Measurements from ENCODE around the gene DCXR. TPM values are rescaled to one million over a fixed set of nuclear protein-coding genes. Genes with fewer than 3 reads are reported as not detected.

The DCXR gene
- polyA plus RNA-seq, 6 donors from 2014 or later = 74.0 to 199 (median 98.1) TPM

DNA sequence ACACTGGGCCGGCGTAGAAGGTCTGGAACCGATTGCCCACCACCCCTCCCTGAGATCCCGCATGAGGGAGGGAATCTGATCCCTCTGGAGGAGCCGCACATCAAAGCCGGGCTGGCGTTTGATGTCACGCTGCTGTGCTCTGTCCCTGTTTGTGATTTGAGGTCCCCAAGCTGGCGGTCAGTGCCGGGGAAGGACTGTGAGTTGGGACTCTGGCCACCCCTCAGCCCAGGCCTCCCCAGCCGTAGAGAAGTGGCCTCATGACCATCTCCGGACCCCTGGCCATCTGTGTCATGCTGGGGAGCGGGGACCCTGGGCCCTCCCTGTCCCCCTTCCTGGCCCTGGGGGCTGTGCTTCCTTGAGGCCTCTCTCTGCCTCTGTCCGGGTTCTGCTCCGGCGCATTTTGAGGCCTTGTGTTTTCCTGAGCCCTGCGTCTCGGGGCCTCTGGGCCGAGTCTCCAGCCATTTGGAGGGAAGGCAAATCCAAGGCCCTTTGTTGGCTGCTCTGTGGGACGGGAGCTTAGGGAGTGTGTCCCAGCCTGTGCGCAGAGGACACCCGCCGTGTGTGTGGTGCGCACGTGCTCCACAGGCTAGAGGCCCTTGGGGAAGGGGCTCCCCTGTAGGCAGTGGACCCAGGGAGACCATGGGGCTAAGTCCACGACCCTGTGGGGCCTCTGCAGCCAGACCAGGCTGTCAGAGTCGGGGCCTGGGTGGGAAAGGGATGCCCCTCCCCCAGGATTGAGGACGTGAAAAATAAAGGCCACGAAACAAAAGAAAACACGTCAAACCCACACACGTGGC is 45.0 kb downstream of the DCXR start:
- ATAC-seq (ENCODE audit: low read depth in 2 of 2) (no peak), DNase-seq (no peak)
- Mint-ChIP-seq H3K4me1 (peaks cover 2 to 17% (median 5%) of the 10 kb centered on the region in 3 donors), H3K36me3 (no peaks in the 10 kb centered on the region), H3K9me3 (no peaks in the 10 kb centered on the region), H3K27me3 (no peaks in the 10 kb centered on the region), H3K4me3 (no peak overlapping the region), H3K27ac (no peak overlapping the region)

DNA sequence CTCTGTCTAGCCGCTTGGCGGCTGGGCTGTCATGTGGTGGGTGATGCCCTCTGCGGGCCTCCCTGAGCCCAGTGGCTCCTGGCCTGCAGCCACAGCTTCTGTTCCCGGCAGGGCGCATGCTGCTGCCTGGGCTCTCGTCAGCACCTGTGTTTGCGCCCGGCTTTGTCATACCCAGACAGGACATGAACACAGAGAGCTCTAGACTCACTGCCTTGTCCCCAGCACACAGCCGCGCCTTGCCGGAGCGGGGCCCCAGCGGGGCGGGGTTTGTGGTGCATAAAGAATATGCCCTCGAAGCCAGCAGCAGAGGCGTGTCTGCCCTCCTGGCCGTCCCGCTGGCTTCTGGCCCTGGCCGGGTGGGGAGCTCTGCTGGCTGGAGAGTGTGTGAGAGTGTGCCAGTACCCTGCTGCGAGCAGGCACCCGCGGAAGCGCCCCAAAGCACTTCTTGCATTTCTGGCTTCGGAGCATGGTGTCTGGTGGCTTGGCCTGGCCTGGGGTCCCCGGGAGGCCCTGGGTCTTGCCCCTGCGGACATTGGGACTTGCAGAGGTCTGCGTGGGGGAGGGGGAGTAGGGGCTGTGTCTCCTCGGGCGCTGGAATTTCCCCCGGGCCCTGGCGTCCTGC is 45.7 kb downstream of the DCXR start:
- no peaks in the 10 kb centered on the region for H3K27me3 Mint-ChIP-seq
- H3K4me3 Mint-ChIP-seq = no peak overlapping the region
- no peaks in the 10 kb centered on the region for H3K9me3 Mint-ChIP-seq
- ATAC-seq (ENCODE audit: low read depth in 2 of 2) = no peak
- DNase-seq = no peak
- H3K36me3 Mint-ChIP-seq = no peaks in the 10 kb centered on the region
- H3K4me1 Mint-ChIP-seq = peaks cover 2 to 17% (median 5%) of the 10 kb centered on the region in 3 donors
- H3K27ac Mint-ChIP-seq = no peak overlapping the region

DNA sequence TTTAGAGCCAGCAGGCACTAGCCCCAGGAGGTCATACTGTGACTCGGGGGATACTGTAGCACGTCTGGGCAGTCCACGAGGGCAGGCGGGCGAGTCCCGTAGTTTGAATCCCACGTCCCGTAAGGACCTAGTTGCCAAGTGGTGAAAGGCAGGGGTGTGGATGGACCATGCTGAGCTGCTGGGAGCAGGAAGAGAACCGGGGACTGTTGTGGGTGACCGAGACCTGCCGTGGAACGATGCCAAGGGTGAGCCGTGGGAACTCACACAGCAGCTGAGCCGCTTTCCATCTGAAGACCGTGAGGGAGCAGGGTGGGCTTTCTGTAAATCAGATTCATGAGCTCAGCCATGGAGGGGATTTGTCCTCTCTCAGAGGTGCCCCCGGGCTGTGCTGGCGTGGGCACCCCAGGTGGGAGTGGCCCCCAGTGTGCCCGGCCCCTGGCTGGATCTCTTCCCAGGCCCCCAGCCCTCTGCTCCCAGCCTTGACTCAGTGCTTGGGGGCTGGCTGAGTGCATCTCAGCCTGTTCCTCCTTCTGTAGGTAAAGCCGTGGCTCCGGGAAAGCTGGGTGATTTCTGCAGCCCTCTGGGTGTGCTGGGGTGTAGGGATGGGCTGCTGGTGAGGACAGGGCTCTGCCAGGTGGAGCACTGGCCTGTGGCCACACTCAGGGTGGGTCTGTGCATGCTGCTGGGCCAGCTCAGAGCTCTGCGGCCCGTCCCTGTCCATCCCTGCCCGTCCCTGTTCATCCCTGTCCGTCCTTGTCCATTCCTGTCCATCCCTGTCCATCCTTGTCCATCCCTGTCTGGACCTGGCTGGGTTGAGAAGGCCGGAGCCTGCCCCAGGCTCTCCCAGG is 46.4 kb downstream of the DCXR start:
- H3K27ac Mint-ChIP-seq = peak overlapping the region in 1 of 6 donors; percentile 89
- no peak for DNase-seq
- H3K36me3 Mint-ChIP-seq = no peaks in the 10 kb centered on the region
- ATAC-seq (ENCODE audit: low read depth in 2 of 2) = no peak
- no peaks in the 10 kb centered on the region for H3K27me3 Mint-ChIP-seq
- H3K9me3 Mint-ChIP-seq = no peaks in the 10 kb centered on the region
- H3K4me1 Mint-ChIP-seq = peaks cover 2 to 22% (median 5%) of the 10 kb centered on the region in 3 donors
- no peak overlapping the region for H3K4me3 Mint-ChIP-seq

DNA sequence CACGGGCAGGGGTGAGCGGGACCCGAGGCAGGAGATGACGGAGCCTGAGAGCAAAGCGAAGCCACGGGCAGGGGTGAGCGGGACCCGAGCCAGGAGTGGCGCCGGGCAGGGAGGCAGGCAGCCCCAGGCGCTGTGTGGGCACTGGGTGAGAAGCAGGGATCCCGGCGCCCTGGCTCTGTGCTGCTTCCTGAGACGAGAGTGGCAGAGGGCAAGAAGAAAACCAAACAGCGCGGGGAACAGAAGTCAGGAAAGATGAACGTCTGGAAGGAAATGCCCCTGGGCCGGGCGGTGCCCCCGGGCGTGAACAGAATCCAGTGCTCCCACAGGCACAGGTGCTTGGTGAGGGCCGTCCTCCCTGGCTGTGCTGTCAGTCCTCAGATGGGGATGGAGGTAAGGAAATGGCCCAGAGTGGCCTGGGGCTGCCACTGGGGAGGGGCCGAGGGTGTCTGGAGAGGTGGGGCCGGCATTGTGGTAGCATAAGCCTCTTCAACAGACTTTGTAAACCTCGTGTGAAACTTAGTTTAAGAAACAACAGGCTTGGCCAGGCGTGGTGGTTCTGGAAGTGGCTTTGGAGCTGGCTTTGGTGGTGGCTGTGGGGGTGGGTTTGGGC is 50.2 kb downstream of the DCXR start:
- Mint-ChIP-seq H3K4me3 (no peak overlapping the region), H3K27me3 (no peaks in the 10 kb centered on the region), H3K4me1 (peaks cover 14 to 38% (median 18%) of the 10 kb centered on the region in 3 donors), H3K36me3 (peaks cover 0 to 8% of the 10 kb centered on the region in 2 donors), H3K9me3 (no peaks in the 10 kb centered on the region), H3K27ac (peak overlapping the region in 1 of 6 donors; percentile 30)
- ATAC-seq (ENCODE audit: low read depth in 2 of 2) (no peak), DNase-seq (no peak)

DNA sequence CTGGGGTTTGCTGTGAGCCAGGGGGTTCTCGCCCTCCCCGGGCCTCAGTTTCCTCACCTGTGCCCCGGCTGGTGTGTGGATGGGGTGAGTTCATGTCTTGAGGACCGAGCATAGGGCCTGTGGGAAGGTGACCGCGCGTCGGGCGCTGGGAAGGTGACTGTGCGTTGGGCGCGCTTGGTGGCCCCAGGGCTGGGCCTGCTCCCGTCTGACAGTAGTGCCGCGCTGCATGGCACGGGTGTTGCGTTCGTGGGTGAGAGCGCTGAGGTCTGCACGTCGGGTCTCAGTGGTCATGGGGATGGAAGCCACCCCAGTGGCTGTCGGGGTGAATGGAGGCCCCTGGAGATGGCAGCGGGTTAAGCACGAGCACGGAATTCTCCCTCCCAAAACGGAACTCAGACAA is 50.9 kb downstream of the DCXR start:
- peaks cover 15 to 38% (median 23%) of the 10 kb centered on the region in 3 donors for H3K4me1 Mint-ChIP-seq
- H3K27me3 Mint-ChIP-seq = no peaks in the 10 kb centered on the region
- DNase-seq = no peak
- H3K4me3 Mint-ChIP-seq = no peak overlapping the region
- no peak overlapping the region for H3K27ac Mint-ChIP-seq
- ATAC-seq (ENCODE audit: low read depth in 2 of 2) = no peak
- peaks cover 0 to 8% of the 10 kb centered on the region in 2 donors for H3K36me3 Mint-ChIP-seq
- H3K9me3 Mint-ChIP-seq = no peaks in the 10 kb centered on the region

Other genes with a start within 250 kb of the DCXR start
- gene GCGR, start 233.5 kb downstream of the DCXR start, polyA plus RNA-seq (ENCODE audit: low read depth in 6 of 6) = not detected
- 100 to 1,000 TPM in 1 of 6 donors, 10 to 100 TPM in 5; 66.2 to 114 (median 77.4) TPM for gene MCRIP1, start 204.4 kb downstream of the DCXR start, polyA plus RNA-seq (ENCODE audit: low read depth in 6 of 6)
- under 1 TPM in 2 of 6 donors, not detected in 4; 0.18 to 0.64 TPM for gene PPP1R27, start 202.6 kb downstream of the DCXR start, polyA plus RNA-seq (ENCODE audit: low read depth in 6 of 6)
- 100 to 1,000 TPM; 139 to 192 (median 158) TPM for gene P4HB, start 177.2 kb downstream of the DCXR start, polyA plus RNA-seq (ENCODE audit: low read depth in 6 of 6)
- 100 to 1,000 TPM in 1 of 6 donors, 10 to 100 TPM in 5; 42.9 to 116 (median 78.3) TPM for gene ARHGDIA, start 166.4 kb downstream of the DCXR start, polyA plus RNA-seq (ENCODE audit: low read depth in 6 of 6)
- 10 to 100 TPM; 25.5 to 53.9 (median 41.7) TPM for gene ALYREF, start 146.1 kb downstream of the DCXR start, polyA plus RNA-seq (ENCODE audit: low read depth in 6 of 6)
- 100 to 1,000 TPM; 208 to 260 (median 218) TPM for gene ANAPC11, start 146.0 kb downstream of the DCXR start, polyA plus RNA-seq (ENCODE audit: low read depth in 6 of 6)
- gene NPB, start 135.5 kb downstream of the DCXR start, polyA plus RNA-seq (ENCODE audit: low read depth in 6 of 6) = under 1 TPM in 1 of 6 donors, not detected in 5; 0.24 TPM
- gene PCYT2, start 126.3 kb downstream of the DCXR start, polyA plus RNA-seq (ENCODE audit: low read depth in 6 of 6) = 10 to 100 TPM; 19.0 to 28.4 (median 21.2) TPM
- 10 to 100 TPM; 23.6 to 41.3 (median 30.6) TPM for gene SIRT7, start 119.5 kb downstream of the DCXR start, polyA plus RNA-seq (ENCODE audit: low read depth in 6 of 6)
- 1 to 10 TPM; 3.4 to 6.7 (median 4.7) TPM for gene MAFG, start 110.0 kb downstream of the DCXR start, polyA plus RNA-seq (ENCODE audit: low read depth in 6 of 6)
- gene PYCR1, start 100.4 kb downstream of the DCXR start, polyA plus RNA-seq (ENCODE audit: low read depth in 6 of 6) = 1 to 10 TPM; 1.6 to 4.5 (median 2.2) TPM
- not detected for gene MYADML2, start 90.5 kb downstream of the DCXR start, polyA plus RNA-seq (ENCODE audit: low read depth in 6 of 6)
- not detected for gene NOTUM, start 76.5 kb downstream of the DCXR start, polyA plus RNA-seq (ENCODE audit: low read depth in 6 of 6)
- gene ASPSCR1, start 60.1 kb downstream of the DCXR start, polyA plus RNA-seq (ENCODE audit: low read depth in 6 of 6) = 10 to 100 TPM; 20.2 to 31.0 (median 25.0) TPM
- 10 to 100 TPM; 52.6 to 77.6 (median 58.3) TPM for gene CENPX, start 14.8 kb downstream of the DCXR start, polyA plus RNA-seq (ENCODE audit: low read depth in 6 of 6)
- gene LRRC45, start 14.4 kb downstream of the DCXR start, polyA plus RNA-seq (ENCODE audit: low read depth in 6 of 6) = 1 to 10 TPM; 1.3 to 4.6 (median 2.6) TPM
- not detected for gene RAC3, start 6.0 kb downstream of the DCXR start, polyA plus RNA-seq (ENCODE audit: low read depth in 6 of 6)
- 1 to 10 TPM; 2.6 to 7.6 (median 4.8) TPM for gene RFNG, start 14.1 kb upstream of the DCXR start, polyA plus RNA-seq (ENCODE audit: low read depth in 6 of 6)
- gene GPS1, start 14.2 kb upstream of the DCXR start, polyA plus RNA-seq (ENCODE audit: low read depth in 6 of 6) = 100 to 1,000 TPM; 103 to 138 (median 109) TPM
- 10 to 100 TPM; 52.4 to 86.5 (median 68.2) TPM for gene DUS1L, start 28.1 kb upstream of the DCXR start, polyA plus RNA-seq (ENCODE audit: low read depth in 6 of 6)
- gene FASN, start 60.5 kb upstream of the DCXR start, polyA plus RNA-seq (ENCODE audit: low read depth in 6 of 6) = under 1 TPM in 5 of 6 donors, not detected in 1; 0.05 to 0.75 (median 0.50) TPM
- 10 to 100 TPM; 15.9 to 31.8 (median 26.5) TPM for gene CCDC57, start 175.1 kb upstream of the DCXR start, polyA plus RNA-seq (ENCODE audit: low read depth in 6 of 6)
- 1 to 10 TPM; 1.9 to 3.6 (median 1.9) TPM for gene SLC16A3, start 191.3 kb upstream of the DCXR start, polyA plus RNA-seq (ENCODE audit: low read depth in 6 of 6)
- gene CSNK1D, start 236.0 kb upstream of the DCXR start, polyA plus RNA-seq (ENCODE audit: low read depth in 6 of 6) = 10 to 100 TPM; 27.7 to 78.6 (median 63.4) TPM